GM23248 (cell line): ENCODE data around the gene MPDZ. TPM values are rescaled to one million over a fixed set of nuclear protein-coding genes. Genes with fewer than 3 reads are reported as not detected.
A peak's percentile ranks its signal among the peaks of the same experiment; 100 is the strongest.

Experiments
- DNase-seq: peaks from one replicate; pipeline ENCODE4 v3.0.0-alpha.2; 2015
- H2AFZ ChIP-seq: fragments of 200-600 bp; sonication (generic); 2 replicates; pipeline ENCODE4 v1.6.1; 2016; ENCODE audit warnings: antibody characterized with exemption
- H3F3A ChIP-seq: fragments of 200-600 bp; sonication (generic); 2 replicates; pipeline ENCODE4 v1.6.1; 2016; ENCODE audit warnings: mild to moderate bottlenecking, antibody characterized with exemption, mixed run types; ENCODE audit not compliant: insufficient read depth
- H3K27ac ChIP-seq: fragments of 200-600 bp; sonication (generic); 2 replicates; pipeline ENCODE4 v1.5.1; 2016; ENCODE audit warnings: mild to moderate bottlenecking
- H3K27me3 ChIP-seq: fragments of 200-600 bp; sonication (generic); replicated peaks from 2 replicates; pipeline ENCODE4 v1.6.1; 2016; ENCODE audit warnings: mild to moderate bottlenecking; ENCODE audit not compliant: insufficient read depth
- H3K36me3 ChIP-seq: fragments of 200-600 bp; sonication (generic); 2 replicates; pipeline ENCODE4 v1.6.1; 2016; ENCODE audit warnings: low read depth, mild to moderate bottlenecking
- H3K4me1 ChIP-seq: fragments of 200-600 bp; sonication (generic); 2 replicates; pipeline ENCODE4 v1.6.1; 2016; ENCODE audit warnings: mild to moderate bottlenecking; ENCODE audit not compliant: insufficient read depth
- H3K4me2 ChIP-seq: fragments of 200-600 bp; sonication (generic); one replicate; pipeline ENCODE4 v1.6.1; 2016; ENCODE audit warnings: mild to moderate bottlenecking; ENCODE audit not compliant: unreplicated experiment
- H3K4me3 ChIP-seq: fragments of 200-600 bp; sonication (generic); 2 replicates; pipeline ENCODE4 v1.5.1; 2016; ENCODE audit warnings: mild to moderate bottlenecking
- H3K79me2 ChIP-seq: fragments of 200-600 bp; sonication (generic); 2 replicates; pipeline ENCODE4 v1.6.1; 2016; ENCODE audit warnings: mild to moderate bottlenecking; ENCODE audit not compliant: insufficient read depth
- H3K9ac ChIP-seq: fragments of 200-600 bp; sonication (generic); 2 replicates; pipeline ENCODE4 v1.6.1; 2016; ENCODE audit warnings: mild to moderate bottlenecking
- H3K9me2 ChIP-seq: fragments of 200-600 bp; sonication (generic); 2 replicates; pipeline ENCODE4 v1.6.1; 2016; ENCODE audit warnings: mixed run types, mild to moderate bottlenecking, moderate library complexity; ENCODE audit not compliant: insufficient read depth
- H3K9me3 ChIP-seq: fragments of 200-600 bp; sonication (generic); one replicate; pipeline ENCODE4 v1.6.1; 2017; ENCODE audit warnings: low read depth
- H4K20me1 ChIP-seq: fragments of 200-600 bp; sonication (generic); 2 replicates; pipeline ENCODE4 v1.6.0; 2016; ENCODE audit not compliant: insufficient read depth
- EZH2 ChIP-seq: fragments of 200-600 bp; sonication (generic); IDR thresholded peaks from 2 replicates; pipeline ENCODE4 v1.6.1; 2018; ENCODE audit warnings: antibody characterized with exemption, mild to moderate bottlenecking; ENCODE audit not compliant: insufficient read depth, poor library complexity, severe bottlenecking
- EZH2phosphoT487 ChIP-seq: fragments of 200-600 bp; sonication (generic); IDR thresholded peaks from 2 replicates; pipeline ENCODE4 v1.6.1; 2018; ENCODE audit warnings: antibody characterized with exemption, moderate library complexity, mild to moderate bottlenecking, low read depth; ENCODE audit not compliant: insufficient read depth
- WGBS, 2 experiments: methylation state at CpG; one replicate each; pipeline ENCODE4 v1.1.6; 2015 to 2017; ENCODE audit warnings: low lambda C conversion rate in 2 of 2, low coverage in 1 of 2; ENCODE audit errors: missing lambda C conversion rate in 2 of 2; 5-methylcytosine and 5-hydroxymethylcytosine counted together
- in situ Hi-C: fragments of 300-500 bp; cut with MboI; formaldehyde crosslinking; loops from 2 replicates; pipeline ENCODE4 v1.15.0; 2020
- polyA plus RNA-seq: library from polyadenylated mRNA; unstranded; fragments of >200 nt; fragmentation: Nextera tagmentation; extraction: Ambion mirVana; gene quantifications from 2 replicates; pipeline ENCODE4 v1.2.1, GENCODE V29; 2016
- total RNA-seq: library from RNA; depleted of rRNA; stranded (reverse); fragments of >200 nt; shearing (Covaris generic); gene quantifications from 2 replicates; pipeline ENCODE4 v1.2.3, GENCODE V29; 2014

MPDZ gene
- total and polyA plus RNA-seq, 2 experiments from 2014 or later = 17.2 to 31.9 TPM

DNA sequence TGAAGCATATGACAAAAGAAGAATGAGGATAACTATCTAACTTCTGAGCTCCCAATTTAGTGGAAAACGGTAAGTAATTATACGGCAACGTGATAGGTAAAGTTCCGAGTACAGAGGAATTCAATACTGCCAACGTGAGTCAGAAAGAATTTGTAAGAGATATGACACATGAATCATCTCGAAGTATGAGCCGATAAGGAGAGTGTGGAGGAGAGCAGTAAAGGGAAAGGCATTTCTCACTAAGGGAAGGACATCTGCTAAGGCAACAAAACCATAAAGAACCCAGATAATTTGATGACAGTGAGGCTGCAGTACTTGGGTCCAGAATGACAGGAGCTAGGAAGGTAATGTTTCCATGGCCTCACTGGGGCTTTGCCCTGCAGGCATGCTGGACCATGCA lies 11.0 kb downstream of the MPDZ start:
- Histone ChIP-seq H3K4me3 (no peak overlapping the region), H3K9me2 (no peaks in the 10 kb centered on the region), H3K36me3 (no peaks in the 10 kb centered on the region), H3F3A (peaks cover 34% of the 10 kb centered on the region), H2AFZ (no peak overlapping the region), H3K4me2 (no peak overlapping the region), H3K79me2 (peaks cover 78% of the 10 kb centered on the region), H3K27ac (peak overlapping the region; percentile 75), H4K20me1 (no peaks in the 10 kb centered on the region), H3K9me3 (no peaks in the 10 kb centered on the region), H3K27me3 (no peaks in the 10 kb centered on the region), H3K4me1 (peaks cover 45% of the 10 kb centered on the region), H3K9ac (no peak overlapping the region)
- peak; percentile 30 for DNase-seq
- TF ChIP-seq EZH2 (no peak), EZH2phosphoT487 (no peak)
- WGBS, 2 experiments = 49 to 51% methylated on average over 7 of the region's 7 CpGs
- in situ Hi-C loops = no loop called here

DNA sequence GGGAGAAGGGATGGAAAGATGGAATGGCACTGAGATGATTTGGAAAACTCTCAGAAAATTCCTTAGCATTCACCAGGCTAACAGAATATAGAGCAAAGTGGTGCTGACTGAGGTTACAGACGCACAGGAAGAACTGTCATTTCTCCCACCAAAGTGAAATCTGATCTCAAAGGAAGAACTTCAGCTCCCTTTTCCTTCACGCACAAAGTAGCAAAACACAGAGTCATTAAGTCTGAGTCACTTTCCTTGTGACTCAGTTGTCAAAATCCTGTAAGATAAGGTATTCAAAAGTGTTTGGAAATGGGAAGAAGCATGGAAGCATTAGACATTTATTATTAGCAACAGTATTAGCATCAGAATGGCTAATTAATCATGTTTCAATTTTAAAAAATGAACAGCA lies 11.7 kb downstream of the MPDZ start:
- peak overlapping the region; percentile 42; the same call in 1 of the 2 replicates for H3K9ac ChIP-seq
- no peaks in the 10 kb centered on the region for H3K27me3 ChIP-seq
- in situ Hi-C loops = no loop called here
- peaks cover 48% of the 10 kb centered on the region for H3K4me1 ChIP-seq
- H3K36me3 ChIP-seq = no peaks in the 10 kb centered on the region
- TF ChIP-seq EZH2phosphoT487 = no peak
- TF ChIP-seq EZH2 = no peak
- peaks cover 78% of the 10 kb centered on the region for H3K79me2 ChIP-seq
- H3K27ac ChIP-seq = peak overlapping the region; percentile 75
- H3F3A ChIP-seq = peaks cover 34% of the 10 kb centered on the region
- H4K20me1 ChIP-seq = no peaks in the 10 kb centered on the region
- H3K4me2 ChIP-seq = peak overlapping the region; percentile 77
- H3K4me3 ChIP-seq = peak overlapping the region; percentile 28; the same call in 1 of the 2 replicates
- peak; percentile 92 for DNase-seq
- no peaks in the 10 kb centered on the region for H3K9me2 ChIP-seq
- H2AFZ ChIP-seq = no peak overlapping the region
- H3K9me3 ChIP-seq = no peaks in the 10 kb centered on the region
- 0 to 2% methylated on average over 2 of the region's 2 CpGs for WGBS, 2 experiments

DNA sequence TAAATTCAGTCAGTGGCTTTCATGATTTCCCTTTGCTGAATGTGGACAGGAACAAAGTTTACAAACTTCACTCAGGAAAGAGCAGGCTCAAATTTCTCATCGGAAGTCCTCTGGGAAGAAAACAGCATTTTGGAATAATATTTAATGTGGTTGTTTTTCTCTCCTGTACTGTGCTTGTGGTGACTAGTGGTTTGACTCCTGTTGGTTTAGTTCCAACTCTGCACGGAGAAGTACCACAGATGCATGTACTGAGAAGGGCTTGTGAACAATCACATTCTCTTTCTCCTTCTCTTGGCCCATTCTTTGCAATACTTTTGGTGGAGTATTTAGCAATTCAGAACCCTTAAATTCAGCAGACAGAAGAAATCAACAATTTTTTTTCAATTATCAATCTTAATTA lies 13.3 kb downstream of the MPDZ start:
- Histone ChIP-seq H3K4me1 (peaks cover 48% of the 10 kb centered on the region), H3K4me2 (peak overlapping the region; percentile 24), H3K9me3 (no peaks in the 10 kb centered on the region), H3K27me3 (no peaks in the 10 kb centered on the region), H3K9me2 (no peaks in the 10 kb centered on the region), H2AFZ (0 out of 2 replicates have a peak overlapping the region, but pooled peaks have one; percentile 5), H4K20me1 (no peaks in the 10 kb centered on the region), H3K79me2 (peaks cover 78% of the 10 kb centered on the region), H3K36me3 (no peaks in the 10 kb centered on the region), H3K4me3 (no peak overlapping the region), H3K9ac (no peak overlapping the region), H3F3A (peaks cover 34% of the 10 kb centered on the region), H3K27ac (peak overlapping the region; percentile 11; the same call in 1 of the 2 replicates)
- no peak for TF ChIP-seq EZH2phosphoT487
- TF ChIP-seq EZH2 = no peak
- DNase-seq = peak; percentile 60
- in situ Hi-C loops = no loop called here
- WGBS, 2 experiments = 11 to 13% methylated on average over 2 of the region's 2 CpGs

GRCh38 chr9:13264788-13265187 lies 14.7 kb downstream of the MPDZ start:
- H4K20me1 ChIP-seq = no peaks in the 10 kb centered on the region
- H3K79me2 ChIP-seq = peaks cover 78% of the 10 kb centered on the region
- no peaks in the 10 kb centered on the region for H3K9me2 ChIP-seq
- no peak for TF ChIP-seq EZH2phosphoT487
- TF ChIP-seq EZH2 = no peak
- H3K27me3 ChIP-seq = no peaks in the 10 kb centered on the region
- in situ Hi-C loops = no loop called here
- H3K9ac ChIP-seq = no peak overlapping the region
- no peak overlapping the region for H3K4me3 ChIP-seq
- H3K36me3 ChIP-seq = no peaks in the 10 kb centered on the region
- H3K4me1 ChIP-seq = peaks cover 48% of the 10 kb centered on the region
- H3F3A ChIP-seq = peaks cover 34% of the 10 kb centered on the region
- peak overlapping the region; percentile 3 for H3K4me2 ChIP-seq
- DNase-seq = peak; percentile 24
- no peak overlapping the region for H3K27ac ChIP-seq
- H3K9me3 ChIP-seq = no peaks in the 10 kb centered on the region
- no peak overlapping the region for H2AFZ ChIP-seq

DNA sequence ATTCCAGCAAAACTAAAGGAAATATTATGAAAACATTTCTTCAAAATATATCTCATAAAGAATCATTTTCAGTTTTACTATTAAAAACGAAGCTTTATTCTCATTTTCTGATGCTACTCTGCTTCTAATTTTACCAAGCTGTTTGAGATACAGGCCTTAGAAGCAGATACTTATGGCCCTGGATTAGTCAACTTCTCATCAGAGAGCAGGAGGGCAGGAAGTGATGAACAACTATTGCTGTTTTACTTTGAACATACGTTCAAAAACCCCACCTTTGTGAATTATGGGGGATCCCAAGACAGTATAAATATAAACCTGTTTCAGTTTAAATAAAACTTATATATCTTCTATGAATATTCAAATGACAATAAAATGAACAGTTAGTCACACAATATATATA lies 16.0 kb downstream of the MPDZ start:
- TF ChIP-seq EZH2phosphoT487 (no peak), EZH2 (no peak)
- peak; percentile 23 for DNase-seq
- H3K9me3 ChIP-seq = no peaks in the 10 kb centered on the region
- H3K9ac ChIP-seq = no peak overlapping the region
- H3K4me2 ChIP-seq = no peak overlapping the region
- peaks cover 78% of the 10 kb centered on the region for H3K79me2 ChIP-seq
- no peaks in the 10 kb centered on the region for H3K36me3 ChIP-seq
- H3K27me3 ChIP-seq = no peaks in the 10 kb centered on the region
- H2AFZ ChIP-seq = no peak overlapping the region
- no peak overlapping the region for H3K4me3 ChIP-seq
- peaks cover 46% of the 10 kb centered on the region for H3K4me1 ChIP-seq
- no peaks in the 10 kb centered on the region for H3K9me2 ChIP-seq
- no peaks in the 10 kb centered on the region for H4K20me1 ChIP-seq
- in situ Hi-C loops = no loop called here
- no peak overlapping the region for H3K27ac ChIP-seq
- WGBS, 2 experiments = 58 to 59% methylated on average over 2 of the region's 2 CpGs
- H3F3A ChIP-seq = peaks cover 27% of the 10 kb centered on the region
